Left kidney (tissue), 8 donors: ENCODE results near the gene BORCS6. TPM values are rescaled to one million over a fixed set of nuclear protein-coding genes. Genes with fewer than 3 reads are reported as not detected.
"Not testable (repeated sequence)": the region's sequence is repeated elsewhere in the genome, so short reads cannot be mapped to it uniquely, and the experiment has no call there.

Experiments used
- DNase-seq: peaks from one replicate; pipeline ENCODE4 v3.0.0-alpha.2; 2013
- long read RNA-seq, 8 donors: transcript quantifications; one replicate each; lab custom pipeline, GENCODE V29; 2026
- polyA plus RNA-seq: library from polyadenylated mRNA; unstranded; fragments of 120-200 nt; gene quantifications from one replicate; pipeline ENCODE4 v1.2.1, GENCODE V29; 2013; ENCODE audit not compliant: insufficient read length

Gene BORCS6
- polyA plus RNA-seq, result 2.8 TPM
- long read RNA-seq, donor 1, transcript BORCS6-201 (1 exons, 2,575 nt), result major isoform, 17 of 17 reads
- long read RNA-seq, donor 1, partial matches to known transcripts, result 0 of 17 reads
- long read RNA-seq, donor 1, other reads (novel, unspliced or antisense), result 0 of 17 reads
- long read RNA-seq, donor 2, transcript BORCS6-201 (1 exons, 2,575 nt), result major isoform, 12 of 12 reads
- long read RNA-seq, donor 2, partial matches to known transcripts, result 0 of 12 reads
- long read RNA-seq, donor 2, other reads (novel, unspliced or antisense), result 0 of 12 reads
- long read RNA-seq, donor 3, transcript BORCS6-201 (1 exons, 2,575 nt), result major isoform, 8 of 8 reads
- long read RNA-seq, donor 3, partial matches to known transcripts, result 0 of 8 reads
- long read RNA-seq, donor 3, other reads (novel, unspliced or antisense), result 0 of 8 reads
- long read RNA-seq, donor 4, result 0 reads
- long read RNA-seq, donor 5, transcript BORCS6-201 (1 exons, 2,575 nt), result major isoform, 11 of 11 reads
- long read RNA-seq, donor 5, partial matches to known transcripts, result 0 of 11 reads
- long read RNA-seq, donor 5, other reads (novel, unspliced or antisense), result 0 of 11 reads
- long read RNA-seq, donor 6, transcript BORCS6-201 (1 exons, 2,575 nt), result major isoform, 12 of 12 reads
- long read RNA-seq, donor 6, partial matches to known transcripts, result 0 of 12 reads
- long read RNA-seq, donor 6, other reads (novel, unspliced or antisense), result 0 of 12 reads
- long read RNA-seq, donor 7, transcript BORCS6-201 (1 exons, 2,575 nt), result major isoform, 15 of 15 reads
- long read RNA-seq, donor 7, partial matches to known transcripts, result 0 of 15 reads
- long read RNA-seq, donor 7, other reads (novel, unspliced or antisense), result 0 of 15 reads
- long read RNA-seq, donor 8, partial matches to known transcripts, result 0 of 2 reads
- long read RNA-seq, donor 8, other reads (novel, unspliced or antisense), result 0 of 2 reads

DNA sequence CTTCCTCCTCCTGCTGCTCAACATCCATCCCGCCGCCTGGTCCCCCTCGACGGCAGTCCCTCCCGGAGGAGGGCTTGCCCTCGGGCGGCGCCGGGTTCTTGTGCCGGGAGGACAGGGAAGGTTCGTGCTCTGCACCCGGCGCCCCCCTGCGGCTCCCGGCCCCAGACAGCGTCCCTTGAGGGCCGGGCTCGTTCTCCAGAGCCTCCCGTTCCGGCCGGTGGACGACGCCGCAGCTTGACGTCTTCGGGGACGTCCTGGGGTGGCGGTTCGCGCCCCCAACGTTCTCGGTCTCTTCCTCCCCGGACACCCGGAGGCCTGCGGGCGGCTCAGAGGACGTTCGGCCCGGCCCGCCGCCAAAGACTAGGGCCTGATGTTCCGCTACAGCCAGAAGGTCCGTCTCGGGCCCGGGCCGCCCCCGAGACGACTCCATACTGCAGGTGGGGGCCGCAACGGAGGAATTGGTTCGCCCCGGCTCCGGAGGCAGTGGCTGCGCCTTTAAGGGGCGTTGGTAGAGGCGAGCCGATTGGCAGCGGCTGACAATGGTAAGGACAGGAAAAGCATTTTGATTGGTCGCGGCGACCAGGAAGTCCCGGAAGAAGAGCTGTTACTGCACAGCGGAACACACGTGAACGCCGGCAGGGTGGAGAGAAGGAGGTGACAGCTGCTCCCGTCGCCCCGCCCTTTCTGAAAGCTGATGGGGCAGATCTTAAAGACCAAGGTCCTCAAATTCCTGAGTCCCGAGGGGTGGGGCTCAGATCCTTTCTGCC is at the start of gene BORCS6:
Gene BORCS6, minus strand, starts transcription at position 470 of the 767 bp plus-strand sequence. Its CDS starts 40 bp downstream, at position 430.
- peak; percentile 95 for DNase-seq

DNA sequence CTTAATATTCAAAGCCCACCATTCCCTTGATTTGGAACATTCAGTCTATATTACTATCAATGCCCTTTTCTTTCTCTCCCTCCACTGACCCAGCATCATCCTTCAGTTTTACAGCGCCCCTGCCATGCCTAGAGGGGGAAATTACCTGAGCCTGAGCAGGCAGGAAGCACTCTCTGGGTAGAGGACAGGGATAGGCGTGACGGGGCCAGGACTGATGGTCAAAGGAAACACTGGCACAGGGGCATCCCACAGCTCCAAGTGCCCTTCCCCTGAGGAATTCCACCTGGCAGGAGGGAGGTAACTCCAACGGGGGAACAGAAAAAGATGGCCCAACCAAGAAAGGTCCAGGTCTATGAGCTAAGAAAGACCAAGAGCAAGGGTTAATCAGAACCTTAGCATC is 47.9 kb upstream of the BORCS6 start:
- no peak for DNase-seq

DNA sequence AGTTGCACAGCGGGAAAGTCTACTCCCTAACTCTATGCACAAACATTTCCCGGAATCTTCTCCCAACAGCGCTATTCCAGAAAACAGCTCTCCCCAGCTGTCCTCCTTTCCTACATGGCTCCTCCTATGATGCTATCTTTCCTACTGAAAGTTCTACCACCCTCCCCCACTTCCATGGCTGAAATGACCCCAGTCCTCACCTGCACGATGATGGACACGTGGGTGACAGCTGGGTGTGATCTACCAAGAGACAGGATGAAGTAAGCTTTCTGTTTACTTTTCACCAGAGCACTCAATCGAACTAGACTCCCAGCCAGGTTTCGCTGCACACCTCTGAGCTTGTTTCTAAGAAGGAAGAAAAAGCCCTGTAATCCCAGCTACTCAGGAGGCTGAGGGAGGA is 47.2 kb upstream of the BORCS6 start:
- no peak for DNase-seq

DNA sequence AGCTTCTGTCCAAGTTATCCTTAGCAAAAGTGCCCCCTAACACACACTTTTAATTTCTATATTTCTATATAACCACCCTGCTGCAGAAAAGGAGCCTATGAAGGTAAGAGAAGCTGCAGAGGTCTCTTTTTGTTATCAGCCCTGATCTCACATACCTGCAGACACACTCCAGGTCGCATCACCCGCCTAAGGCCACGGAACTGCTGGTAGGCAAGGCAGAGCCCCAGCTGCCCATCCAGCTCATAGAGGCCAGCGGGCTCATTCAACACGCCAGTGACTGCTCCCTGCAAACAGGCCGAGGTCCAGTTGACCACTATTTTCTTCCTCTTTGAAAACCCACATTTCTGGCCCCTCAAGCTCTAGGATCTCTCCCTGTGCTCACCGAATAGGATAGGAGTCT is 45.7 kb upstream of the BORCS6 start:
- DNase-seq, result no peak

DNA sequence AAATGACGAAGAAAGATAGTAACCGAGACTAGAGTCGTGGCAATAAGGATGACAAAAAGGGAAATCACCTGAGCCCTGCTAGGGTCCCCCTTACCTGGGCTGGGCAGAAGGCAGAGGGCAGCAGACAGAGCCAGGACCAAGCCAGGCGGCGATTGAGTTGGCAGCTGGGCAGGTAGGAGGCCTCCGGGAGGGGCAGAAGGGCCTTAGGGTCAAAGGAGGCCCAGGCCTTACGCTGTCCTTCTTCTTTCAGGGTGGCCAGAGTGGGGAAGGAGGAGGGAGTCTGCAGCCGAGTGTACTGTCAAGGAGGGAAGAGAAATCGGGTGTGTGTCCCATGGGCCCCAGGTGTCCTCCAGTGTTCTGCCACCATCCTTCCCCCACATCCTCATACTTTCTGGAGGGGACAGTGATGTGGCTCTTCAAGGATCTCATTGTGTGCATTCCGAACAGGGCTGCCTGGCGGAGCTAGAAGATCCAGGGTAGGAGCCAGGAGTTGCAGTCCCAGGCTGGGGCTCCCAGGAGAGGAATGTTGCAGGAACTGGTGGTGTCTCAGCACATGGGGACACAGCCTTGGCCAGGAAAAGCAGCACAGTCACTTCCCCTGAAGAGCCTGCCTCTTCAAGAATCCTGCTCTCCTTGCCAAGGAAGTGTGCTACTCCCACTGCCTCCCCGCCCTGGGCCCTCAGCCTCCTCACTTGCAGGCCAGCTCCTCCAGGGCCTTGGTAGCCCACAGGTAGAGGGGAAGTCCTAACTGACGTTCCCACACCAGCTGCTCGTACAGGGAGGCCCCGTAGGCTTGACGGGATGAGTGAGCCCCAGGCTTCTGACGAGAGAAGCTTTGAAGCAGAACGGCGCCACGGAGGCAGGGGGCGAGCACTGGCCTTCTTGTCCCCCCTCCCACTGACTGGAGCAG is 44.6 kb upstream of the BORCS6 start:
- no peak for DNase-seq

DNA sequence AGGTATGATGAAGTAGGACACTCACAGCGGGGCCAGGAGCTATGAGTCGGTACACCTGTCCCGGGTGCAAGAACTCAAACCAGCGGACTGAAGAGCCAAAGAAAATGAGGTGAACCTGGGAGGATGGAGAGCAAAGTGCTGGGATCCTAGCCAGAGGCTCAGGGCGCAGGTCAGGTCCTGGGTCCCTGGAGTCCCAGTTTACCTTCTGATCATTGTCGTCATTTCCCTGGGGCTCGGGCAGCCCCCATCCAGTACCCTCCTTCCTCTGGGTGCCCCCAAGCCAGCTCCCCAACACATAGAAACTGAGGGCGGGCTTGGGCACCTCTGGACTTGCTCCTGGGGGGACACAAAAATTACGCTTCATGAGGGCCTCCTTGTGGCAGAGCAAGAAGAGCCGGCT is 41.7 kb upstream of the BORCS6 start:
- DNase-seq, result no peak

DNA sequence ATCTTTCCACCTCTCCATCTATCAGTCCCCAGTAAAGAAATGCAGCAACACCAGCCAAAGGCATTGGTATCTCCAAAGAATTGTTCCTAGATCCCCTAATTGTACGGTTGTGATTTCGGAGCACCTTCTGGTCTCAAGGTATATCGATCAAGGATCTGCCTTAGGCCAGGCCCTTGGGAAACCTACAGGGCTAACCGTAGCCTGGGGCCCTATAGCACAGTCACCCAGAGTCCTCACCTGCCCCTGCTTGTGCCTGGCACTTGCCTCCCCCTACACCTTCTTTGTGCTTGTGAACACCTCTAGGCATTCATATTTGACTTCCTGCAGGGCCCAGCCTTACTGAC is 37.2 kb upstream of the BORCS6 start:
- DNase-seq, result no peak

DNA sequence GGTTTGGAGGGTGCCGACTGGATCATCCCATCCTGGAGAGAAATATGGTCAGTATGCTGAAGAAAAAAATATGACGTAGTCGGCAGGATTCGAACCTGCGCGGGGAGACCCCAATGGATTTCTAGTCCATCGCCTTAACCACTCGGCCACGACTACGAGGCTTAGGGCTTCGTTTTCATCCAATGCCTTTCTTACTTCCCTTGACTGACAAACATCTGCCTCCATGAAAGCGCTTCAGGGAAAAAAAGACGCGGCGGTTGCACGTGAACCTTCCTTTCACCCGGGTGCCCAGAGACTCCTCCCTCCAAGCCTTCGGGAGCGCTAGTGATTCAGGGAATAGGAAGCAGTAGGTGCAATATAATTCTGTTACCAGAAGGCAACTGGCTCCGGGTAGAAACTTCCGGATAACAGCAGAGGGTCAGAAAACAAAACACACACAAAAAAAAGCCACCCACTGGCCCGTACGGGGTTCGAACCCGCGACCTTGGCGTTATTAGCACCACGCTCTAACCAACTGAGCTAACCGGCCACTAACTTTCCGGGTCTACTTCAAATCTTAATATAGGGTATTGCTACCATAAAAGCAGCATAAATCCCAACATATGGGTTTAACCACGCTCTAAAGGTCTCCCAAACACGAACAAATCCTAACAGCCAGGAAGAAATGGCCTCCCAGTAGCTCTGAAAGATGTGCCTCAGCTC is 36.7 kb upstream of the BORCS6 start:
- peak; percentile 93 for DNase-seq

DNA sequence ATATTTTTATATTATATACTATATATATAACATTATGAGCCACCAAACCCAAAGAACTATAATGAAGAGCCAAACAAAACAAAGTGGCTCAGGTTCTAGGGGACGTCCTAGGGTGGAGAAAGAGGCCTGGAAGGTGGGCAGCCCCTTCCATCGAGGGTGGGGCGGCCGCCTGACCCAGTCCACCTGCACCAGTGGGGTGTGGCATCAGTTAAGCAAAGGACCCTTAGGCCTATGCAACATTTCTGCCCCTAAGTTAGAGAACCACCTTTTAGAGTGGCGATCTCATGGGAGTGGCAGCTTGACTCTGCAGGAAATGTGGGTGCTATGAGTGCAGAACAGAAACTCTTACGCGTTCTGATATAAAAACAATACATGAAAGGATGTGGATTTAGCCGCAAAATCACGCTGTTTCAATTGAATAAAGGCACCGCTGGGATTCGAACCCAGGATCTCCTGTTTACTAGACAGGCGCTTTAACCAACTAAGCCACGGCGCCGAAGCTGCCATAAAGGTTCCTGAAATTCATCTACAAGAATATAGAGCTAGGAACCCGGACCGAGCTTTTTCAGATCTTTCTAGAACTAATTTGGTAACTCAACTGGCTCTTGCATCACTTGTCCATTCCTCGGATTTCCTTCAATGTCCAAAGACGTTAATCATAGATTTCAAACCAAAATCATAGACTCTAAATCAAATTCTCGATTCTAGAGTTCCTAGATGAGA is 36.0 kb upstream of the BORCS6 start:
- no peak for DNase-seq

DNA sequence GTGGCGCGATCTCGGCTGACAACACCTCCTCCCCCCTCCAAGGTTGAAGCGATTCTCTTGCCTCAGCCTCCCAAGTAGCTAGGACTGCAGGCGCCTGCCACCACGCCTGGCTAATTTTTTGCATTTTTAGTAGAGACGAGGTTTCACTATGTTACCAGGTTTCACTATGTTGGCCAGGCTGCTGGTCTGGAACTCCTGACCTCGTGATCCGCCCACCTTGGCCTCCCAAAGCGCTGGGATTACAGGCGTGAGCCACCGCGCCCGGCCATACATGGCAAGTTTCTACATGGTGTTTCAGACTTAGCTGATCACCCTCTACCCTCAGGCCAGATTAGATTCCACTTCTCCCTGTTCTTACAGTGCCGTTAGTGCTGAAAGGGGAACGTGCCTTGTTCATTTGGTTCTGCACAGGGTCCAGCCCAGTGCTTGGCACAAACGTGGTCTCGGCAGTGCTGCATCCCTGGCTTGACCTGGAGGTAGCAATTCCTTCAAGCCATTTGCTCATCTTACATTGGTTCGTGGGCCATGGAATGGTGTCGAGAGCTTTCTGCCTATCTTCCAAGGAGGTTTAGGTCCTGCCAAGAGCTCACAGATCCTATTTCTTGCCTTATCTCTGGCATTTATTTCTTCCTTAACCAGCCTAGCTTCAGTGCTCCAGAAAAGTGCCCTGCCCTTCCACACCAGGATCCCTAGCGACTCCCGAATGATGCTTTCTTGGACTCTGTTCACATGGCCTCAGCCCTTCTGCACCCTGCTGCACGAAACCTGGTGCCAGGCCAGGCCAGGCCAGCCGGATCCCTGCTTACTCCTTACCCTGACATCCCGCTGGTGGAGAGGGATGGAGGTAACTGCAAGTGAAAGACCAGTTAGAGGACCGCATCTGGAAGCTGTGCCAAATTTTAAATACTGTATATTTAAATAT is 35.2 kb upstream of the BORCS6 start:
- DNase-seq, result no peak

DNA sequence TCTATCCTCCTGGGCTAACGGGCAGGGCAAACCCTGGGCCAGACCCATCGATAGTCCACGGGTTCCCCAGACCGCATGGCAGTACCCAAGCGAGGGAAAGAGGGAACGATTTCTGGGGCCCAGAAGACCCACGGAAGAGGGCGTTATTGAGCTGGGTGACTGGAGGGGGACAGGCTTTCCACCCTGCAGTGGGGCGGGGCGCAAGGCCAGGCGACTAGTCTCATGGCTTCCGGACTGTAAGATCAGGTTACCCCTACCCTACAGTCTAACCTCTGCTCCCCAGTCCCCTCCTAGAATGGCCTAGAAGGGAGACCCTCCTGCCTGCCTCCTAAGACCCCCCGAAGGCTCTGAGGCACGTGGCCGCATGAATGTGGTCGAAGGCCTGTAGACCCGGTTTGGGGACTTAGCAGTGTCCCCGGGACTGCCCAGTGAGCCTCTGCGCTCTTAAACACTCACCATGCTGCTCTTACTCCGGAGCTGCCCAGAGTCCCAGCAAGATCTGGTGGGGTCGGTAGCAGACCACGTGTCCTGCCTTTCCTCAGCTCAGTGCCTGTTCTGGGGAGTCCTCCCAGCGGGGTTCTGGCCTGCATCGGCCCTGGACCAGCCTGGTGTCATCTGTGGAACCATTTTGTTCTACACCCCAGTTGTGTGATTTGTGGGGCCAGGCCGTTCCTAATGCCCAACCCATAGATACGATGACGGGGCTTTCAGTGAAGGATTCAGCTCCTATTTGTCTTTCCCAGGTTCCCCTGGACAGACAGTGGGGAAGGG is 33.6 kb upstream of the BORCS6 start:
- DNase-seq, result no peak

DNA sequence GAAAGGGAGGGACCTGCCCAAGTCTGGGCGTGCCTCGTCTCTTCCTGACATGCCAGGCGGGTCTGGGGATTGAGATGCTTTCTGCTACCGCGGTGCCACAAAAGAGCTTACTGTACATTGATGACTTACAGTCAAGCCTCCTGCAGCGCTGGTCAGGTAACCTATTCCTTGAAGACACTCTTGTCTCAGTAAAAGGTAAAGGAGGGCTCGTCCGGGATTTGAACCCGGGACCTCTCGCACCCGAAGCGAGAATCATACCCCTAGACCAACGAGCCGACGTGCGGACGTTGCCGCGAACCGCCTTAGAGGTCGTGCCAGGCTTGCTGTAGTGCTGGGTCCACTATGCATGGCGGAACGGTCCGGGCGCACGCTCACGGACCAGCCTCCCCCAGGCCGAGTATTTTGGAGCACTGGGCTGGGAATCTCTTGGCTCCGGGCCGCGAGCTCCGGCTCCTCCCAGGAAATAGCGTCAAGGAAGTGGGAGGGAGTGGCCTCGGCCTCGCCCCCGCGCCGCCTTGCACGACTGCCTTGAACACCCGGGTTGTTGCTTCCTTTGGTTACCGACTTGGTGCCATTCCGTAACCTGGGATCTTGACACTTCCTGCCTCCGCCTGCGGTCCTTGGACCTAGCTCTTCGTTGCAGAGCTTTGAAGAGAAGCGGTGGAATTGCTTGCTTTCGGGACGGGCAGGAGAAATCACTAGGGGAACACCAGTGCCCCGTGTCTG is 32.8 kb upstream of the BORCS6 start:
- peak; percentile 89 for DNase-seq

DNA sequence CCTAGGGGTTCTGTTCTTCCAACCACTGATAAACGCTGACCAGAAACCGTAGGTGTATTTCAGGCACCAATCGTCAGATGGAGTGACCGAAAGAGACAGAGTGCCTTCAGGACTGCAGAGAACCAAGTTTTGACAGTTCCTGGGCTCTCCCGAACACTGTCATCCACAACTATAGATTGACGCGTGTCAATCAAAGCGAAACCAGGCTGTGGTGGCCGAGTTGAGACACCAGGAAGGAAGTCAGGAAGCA is 32.3 kb upstream of the BORCS6 start:
- no peak for DNase-seq

DNA sequence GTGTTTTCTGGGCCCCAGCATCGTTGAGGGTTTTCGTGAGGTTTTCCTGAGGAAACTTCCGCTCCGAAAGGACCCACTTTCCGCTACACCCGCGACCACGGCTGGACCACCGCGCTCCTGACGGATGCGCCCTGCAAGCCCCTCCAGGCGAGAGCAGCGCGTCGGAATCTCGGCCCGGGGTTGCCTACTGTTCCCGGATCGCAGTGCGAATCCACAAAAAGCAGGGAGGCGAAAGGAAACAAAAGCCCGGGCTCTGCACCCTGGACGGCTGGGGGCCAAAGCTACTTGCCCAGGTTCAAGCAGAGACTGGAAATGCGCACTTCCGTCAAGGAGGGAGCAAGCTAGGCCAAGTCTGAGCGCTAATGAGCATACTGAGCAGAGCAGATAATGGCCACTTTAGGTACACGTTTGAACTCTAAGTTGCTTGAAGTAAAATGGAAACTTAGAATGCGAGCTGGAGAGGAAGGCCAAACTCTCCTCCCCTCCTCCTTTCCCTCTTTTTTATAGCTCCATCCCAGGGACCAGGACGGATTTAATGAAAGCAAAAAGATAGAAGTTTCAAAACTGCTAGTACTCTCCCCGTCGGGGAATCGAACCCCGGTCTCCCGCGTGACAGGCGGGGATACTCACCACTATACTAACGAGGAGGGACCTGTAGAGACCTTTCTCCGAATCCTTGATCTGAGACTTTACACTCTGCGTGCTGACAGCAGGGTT is 31.8 kb upstream of the BORCS6 start:
- DNase-seq, result peak; percentile 95

DNA sequence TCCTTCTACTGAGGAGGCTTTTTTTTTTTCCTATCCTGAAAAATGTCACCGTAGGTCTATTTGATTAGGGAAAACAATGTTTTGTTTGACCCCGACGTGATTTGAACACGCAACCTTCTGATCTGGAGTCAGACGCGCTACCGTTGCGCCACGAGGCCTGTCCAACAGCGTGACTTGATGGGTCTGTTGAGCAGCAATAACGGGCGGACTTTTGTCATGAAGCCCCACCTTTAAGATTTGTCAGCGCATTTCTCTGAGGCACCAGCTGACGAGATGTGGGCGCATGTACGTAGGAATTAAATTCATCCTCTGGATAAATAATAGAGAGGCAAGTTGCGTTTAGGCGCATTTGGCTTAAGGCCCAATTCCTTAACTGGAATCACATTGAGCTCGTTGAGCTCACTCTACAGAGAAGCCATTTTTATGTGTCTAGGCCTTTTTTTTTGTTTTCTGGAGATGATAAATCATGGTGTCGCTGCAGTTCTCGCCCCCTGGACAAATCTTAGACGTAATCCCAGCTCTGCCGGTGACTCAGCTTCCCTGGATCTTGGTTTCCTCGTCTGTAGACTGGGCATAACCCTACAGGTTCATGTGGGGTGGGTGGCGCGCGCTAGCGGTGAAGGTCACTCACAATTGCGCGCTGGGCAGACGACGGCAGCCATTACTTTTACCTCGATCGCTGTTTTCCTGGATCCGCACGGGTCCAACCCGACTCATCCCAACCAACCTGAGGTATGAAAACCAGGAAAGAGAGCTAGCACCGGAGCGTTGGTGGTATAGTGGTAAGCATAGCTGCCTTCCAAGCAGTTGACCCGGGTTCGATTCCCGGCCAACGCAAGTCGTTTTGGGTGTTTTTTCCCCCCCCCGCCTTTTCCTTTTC is 31.0 kb upstream of the BORCS6 start:
- DNase-seq, result peak; percentile 97

DNA sequence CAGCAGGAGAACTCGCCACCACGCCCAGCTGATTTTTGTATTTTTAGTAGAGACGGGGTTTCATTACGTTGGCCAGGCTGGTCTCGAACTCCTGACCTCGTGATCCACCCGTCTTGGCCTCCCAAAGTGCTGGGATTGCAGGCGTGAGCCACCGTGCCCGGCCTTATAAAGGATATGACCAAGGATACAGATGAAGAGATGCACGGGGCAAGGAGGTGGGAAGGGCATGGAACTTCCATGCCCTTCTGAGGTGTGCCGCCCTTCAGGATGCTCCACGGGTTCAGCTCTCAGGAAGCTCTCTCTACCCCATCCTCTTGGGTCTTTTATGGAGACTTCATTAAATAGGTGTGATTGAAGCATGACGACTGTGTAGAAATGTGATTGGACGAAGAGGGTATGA is 24.0 kb upstream of the BORCS6 start:
- not testable (repeated sequence) for DNase-seq
